ENCODE results near the gene ACTL6B.

Gene ACTL6B

GRCh38 chr7:100689230-100690135 is 33.2 kb upstream of the ACTL6B start:
- TF ChIP-seq BHLHE40 (IDR thresholded peaks at IDR 0.05; ENCODE audit: borderline replicate concordance) (no peak), ZNF384 (IDR thresholded peaks at IDR 0.05) (no peak), L3MBTL2 (conservative IDR thresholded peaks at IDR 0.05) (no peak), NFRKB (IDR thresholded peaks at IDR 0.05) (no peak), LEF1 (IDR thresholded peaks at IDR 0.05; ENCODE audit: borderline replicate concordance) (no peak), ARNT (IDR thresholded peaks at IDR 0.05) (no peak), FOXA1 (IDR thresholded peaks at IDR 0.05) (no peak), SP1 (IDR thresholded peaks at IDR 0.05) (no peak), TARDBP (IDR thresholded peaks at IDR 0.05) (no peak), HDGF (IDR thresholded peaks at IDR 0.05; ENCODE audit: borderline replicate concordance) (no peak)
- ChIA-PET CTCF (interaction anchor here (0.6 kb wide), 2 partner anchors 179 to 186 kb away, joined by 3 to 4 read pairs; partner anchors contain the start of gene SRRT), POLR2A (interaction anchor here (1.7 kb wide), 1 partner anchor 104 kb away, joined by 4 read pairs; the partner anchor contains the start of genes FBXO24 and LRCH4)
- DNase-seq (ENCODE audit: extremely low spot score) = no peak

GRCh38 chr7:100688326-100688860 is 32.1 kb upstream of the ACTL6B start:
- DNase-seq (ENCODE audit: extremely low spot score) = no peak
- POLR2A ChIA-PET = no interaction called here
- TF ChIP-seq FOXK2 (IDR thresholded peaks at IDR 0.05) (no peak), PKNOX1 (IDR thresholded peaks at IDR 0.05) (no peak), L3MBTL2 (conservative IDR thresholded peaks at IDR 0.05) (no peak), FOXM1 (IDR thresholded peaks at IDR 0.05; ENCODE audit: borderline replicate concordance) (no peak), HDGF (IDR thresholded peaks at IDR 0.05; ENCODE audit: borderline replicate concordance) (no peak), ARNT (IDR thresholded peaks at IDR 0.05) (no peak), SP1 (IDR thresholded peaks at IDR 0.05) (no peak), SUZ12 (IDR thresholded peaks at IDR 0.05) (no peak), ELF4 (IDR thresholded peaks at IDR 0.05) (no peak), TARDBP (IDR thresholded peaks at IDR 0.05) (no peak), FOXA1 (IDR thresholded peaks at IDR 0.05) (no peak), BHLHE40 (IDR thresholded peaks at IDR 0.05; ENCODE audit: borderline replicate concordance) (no peak), ZNF384 (IDR thresholded peaks at IDR 0.05) (no peak), NFRKB (IDR thresholded peaks at IDR 0.05) (no peak), LEF1 (IDR thresholded peaks at IDR 0.05; ENCODE audit: borderline replicate concordance) (no peak), CTBP1 (IDR thresholded peaks at IDR 0.05; ENCODE audit: borderline replicate concordance) (no peak)
- CTCF ChIA-PET = no interaction called here

- POLR2A ChIA-PET = no interaction called here
- CTCF ChIA-PET = no interaction called here
- TF ChIP-seq L3MBTL2 (conservative IDR thresholded peaks at IDR 0.05) = no peak
- no peak for TF ChIP-seq BHLHE40 (IDR thresholded peaks at IDR 0.05; ENCODE audit: borderline replicate concordance)
- no peak for TF ChIP-seq SP1 (IDR thresholded peaks at IDR 0.05)
- no peak for TF ChIP-seq NFRKB (IDR thresholded peaks at IDR 0.05)
- TF ChIP-seq FOXM1 (IDR thresholded peaks at IDR 0.05; ENCODE audit: borderline replicate concordance) = no peak
- no peak for TF ChIP-seq ARNT (IDR thresholded peaks at IDR 0.05)
- no peak for TF ChIP-seq ZNF384 (IDR thresholded peaks at IDR 0.05)
- TF ChIP-seq FOXA1 (IDR thresholded peaks at IDR 0.05) = no peak
- TF ChIP-seq CTBP1 (IDR thresholded peaks at IDR 0.05; ENCODE audit: borderline replicate concordance) = no peak
- no peak for TF ChIP-seq LEF1 (IDR thresholded peaks at IDR 0.05; ENCODE audit: borderline replicate concordance)
- no peak for TF ChIP-seq HDGF (IDR thresholded peaks at IDR 0.05; ENCODE audit: borderline replicate concordance)
- DNase-seq (ENCODE audit: extremely low spot score) = no peak
These were observed 31.6 kb upstream of the ACTL6B start for GRCh38 chr7:100687751-100688300.

- ChIA-PET POLR2A (no interaction called here), CTCF (no interaction called here)
- TF ChIP-seq ARNT (IDR thresholded peaks at IDR 0.05) (no peak), PKNOX1 (IDR thresholded peaks at IDR 0.05) (no peak), SP1 (IDR thresholded peaks at IDR 0.05) (no peak), SUZ12 (IDR thresholded peaks at IDR 0.05) (no peak), FOXA1 (IDR thresholded peaks at IDR 0.05) (no peak), LEF1 (IDR thresholded peaks at IDR 0.05; ENCODE audit: borderline replicate concordance) (no peak), ZNF384 (IDR thresholded peaks at IDR 0.05) (no peak), NFRKB (IDR thresholded peaks at IDR 0.05) (no peak), TARDBP (IDR thresholded peaks at IDR 0.05) (no peak), HDGF (IDR thresholded peaks at IDR 0.05; ENCODE audit: borderline replicate concordance) (no peak), BHLHE40 (IDR thresholded peaks at IDR 0.05; ENCODE audit: borderline replicate concordance) (no peak), L3MBTL2 (conservative IDR thresholded peaks at IDR 0.05) (no peak), ELF4 (IDR thresholded peaks at IDR 0.05) (no peak), FOXK2 (IDR thresholded peaks at IDR 0.05) (no peak)
- DNase-seq (ENCODE audit: extremely low spot score) = no peak
These were observed 31.0 kb upstream of the ACTL6B start for GRCh38 chr7:100687261-100687660.

GRCh38 chr7:100686822-100687211 is 30.6 kb upstream of the ACTL6B start:
- no peak for DNase-seq (ENCODE audit: extremely low spot score)
- POLR2A ChIA-PET = no interaction called here
- CTCF ChIA-PET = no interaction called here
- no peak for TF ChIP-seq FOXA1 (IDR thresholded peaks at IDR 0.05)
- TF ChIP-seq SP1 (IDR thresholded peaks at IDR 0.05) = no peak
- no peak for TF ChIP-seq CTBP1 (IDR thresholded peaks at IDR 0.05; ENCODE audit: borderline replicate concordance)
- TF ChIP-seq TARDBP (IDR thresholded peaks at IDR 0.05) = no peak
- no peak for TF ChIP-seq PKNOX1 (IDR thresholded peaks at IDR 0.05)
- no peak for TF ChIP-seq ELF4 (IDR thresholded peaks at IDR 0.05)
- no peak for TF ChIP-seq SUZ12 (IDR thresholded peaks at IDR 0.05)
- no peak for TF ChIP-seq NFRKB (IDR thresholded peaks at IDR 0.05)
- TF ChIP-seq HDGF (IDR thresholded peaks at IDR 0.05; ENCODE audit: borderline replicate concordance) = no peak
- TF ChIP-seq ZNF384 (IDR thresholded peaks at IDR 0.05) = no peak
- no peak for TF ChIP-seq FOXM1 (IDR thresholded peaks at IDR 0.05; ENCODE audit: borderline replicate concordance)
- no peak for TF ChIP-seq FOXK2 (IDR thresholded peaks at IDR 0.05)
- no peak for TF ChIP-seq BHLHE40 (IDR thresholded peaks at IDR 0.05; ENCODE audit: borderline replicate concordance)

Measured in HEK293T (cell line).